GM12891 (cell line): ENCODE measurements around the gene FAHD2B.
"Not testable (repeated sequence)": the region's sequence is repeated elsewhere in the genome, so short reads cannot be mapped to it uniquely, and the experiment has no call there.

ENCODE experiments used
- POLR2A ChIP-seq: IDR thresholded peaks from 2 replicates; pipeline ENCODE4 v1.6.1; 2011; ENCODE audit warnings: low read depth, low read length, control low read depth
- POLR2AphosphoS5 ChIP-seq: IDR thresholded peaks from 2 replicates; pipeline ENCODE4 v1.6.1; 2011; ENCODE audit warnings: low read depth, low read length, control low read depth
- SPI1 ChIP-seq: IDR thresholded peaks from 2 replicates; pipeline ENCODE4 v1.6.1; 2011; ENCODE audit warnings: low read depth, low read length, control low read depth
- TAF1 ChIP-seq: IDR thresholded peaks from 2 replicates; pipeline ENCODE4 v1.6.1; 2011; ENCODE audit warnings: low read depth, low read length, control low read depth

DNA sequence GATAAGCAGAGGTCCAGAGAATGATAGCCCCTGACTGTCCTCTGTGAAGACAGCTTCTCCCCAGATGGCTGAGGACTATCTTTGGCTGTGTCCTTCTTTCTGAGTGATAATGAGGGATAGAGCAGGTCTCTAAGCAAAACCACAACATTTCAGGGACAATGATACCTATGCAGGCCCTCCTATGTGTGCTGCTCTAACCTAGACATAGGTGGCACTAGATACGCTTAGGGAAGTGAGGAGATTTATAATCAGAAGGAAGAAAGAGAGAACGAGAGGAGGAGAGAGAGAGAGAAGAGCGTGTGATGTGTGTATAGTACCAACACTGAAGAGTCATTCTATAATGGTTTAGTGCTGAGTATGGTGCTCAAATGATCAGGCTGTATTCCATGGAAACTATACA is 38.5 kb downstream of the FAHD2B start:
- TF ChIP-seq POLR2AphosphoS5, POLR2A, TAF1, SPI1: not testable (repeated sequence)
